Kidney (tissue), 14 donors: ENCODE results near the gene CARD9. TPM values are rescaled to one million over a fixed set of nuclear protein-coding genes. Genes with fewer than 3 reads are reported as not detected.

Experiments used
- DNase-seq, 5 donors: peaks; one replicate each; pipeline ENCODE4 v3.0.0-alpha.2; 2013 to 2020
- FAIRE-seq: peaks from 2 replicates; lab custom pipeline; 2012; peaks lifted over from hg19 to GRCh38; lab: Jason Lieb, UNC
- H3K27ac ChIP-seq, 2 donors: one replicate each; pipeline ENCODE4 v1.7.0; 2013; ENCODE audit warnings: low read depth in 2 of 2, low read length in 2 of 2, inconsistent platforms in 1 of 2
- H3K27me3 ChIP-seq: one replicate; pipeline ENCODE4 v1.7.1; 2013; ENCODE audit warnings: low read length, inconsistent platforms; ENCODE audit not compliant: control insufficient read depth, insufficient read depth
- H3K36me3 ChIP-seq, 3 donors: one replicate each; pipeline versions ENCODE4 v1.7.0 to v1.7.1; 2013; ENCODE audit warnings: low read length in 3 of 3, control low read depth in 1 of 3, inconsistent platforms in 1 of 3; ENCODE audit not compliant: insufficient read depth in 3 of 3, control insufficient read depth in 2 of 3
- H3K4me1 ChIP-seq, 3 donors: one replicate each; pipeline versions ENCODE4 v1.7.0 to v1.7.1; 2013; ENCODE audit warnings: low read length in 3 of 3, inconsistent platforms in 1 of 3, low read depth in 1 of 3; ENCODE audit not compliant: control insufficient read depth in 2 of 3, insufficient read depth in 2 of 3
- H3K4me3 ChIP-seq, 3 donors: one replicate each; pipeline versions ENCODE4 v1.7.0 to v1.8.1; 2013; ENCODE audit warnings: low read length in 3 of 3, control low read depth in 1 of 3, inconsistent platforms in 1 of 3
- H3K9ac ChIP-seq, 3 donors: one replicate each; pipeline versions ENCODE4 v1.7.0 to v1.7.1; 2013; ENCODE audit warnings: low read length in 3 of 3, control low read depth in 1 of 3, inconsistent platforms in 1 of 3
- H3K9me3 ChIP-seq, 3 donors: one replicate each; pipeline versions ENCODE4 v1.7.0 to v1.7.1; 2013; ENCODE audit warnings: low read length in 3 of 3, control low read depth in 1 of 3, inconsistent platforms in 1 of 3; ENCODE audit not compliant: control insufficient read depth in 2 of 3, insufficient read depth in 1 of 3
- CTCF ChIP-seq: IDR thresholded peaks from 3 replicates; pipeline ENCODE4 v1.5.1; 2012; ENCODE audit warnings: mild to moderate bottlenecking, moderate library complexity, borderline replicate concordance; ENCODE audit not compliant: insufficient read depth; ENCODE audit errors: extremely low read depth
- intact Hi-C: fragments of 100-400 bp; cut with DNase I; formaldehyde crosslinking; loops from one replicate; pipeline ENCODE4 v1.11.1; 2022
- polyA plus RNA-seq: library from polyadenylated mRNA; stranded (reverse); fragments of 350-450 nt; fragmentation: Illumina TruSeq; extraction: RNeasy Lipid Tissue Mini Kit (QIAGEN cat#74804); gene quantifications from one replicate; pipeline ENCODE4 v1.2.3, GENCODE V29; 2014; ENCODE audit warnings: low read depth, low replicate concordance; ENCODE audit not compliant: insufficient read depth
- total RNA-seq: library from RNA; stranded (reverse); fragmentation: NEBNext Ultra II Directional; extraction: Animal tissue kit (Norgen Biotek cat#: 25700); gene quantifications from one replicate; pipeline ENCODE4 v1.2.1, GENCODE V29; 2021
- donor health status: control.
- donor health status: control.
- donor health status: control.
- donor health status: control.
- donor health status: control.
- donor health status: DM: yes; HTN: yes; CAD: no.
- donor health status: Normal renal cell carcinoma (clear cell type).

CARD9 gene
- total and polyA plus RNA-seq, 2 donors from 2014 or later: 1.5 to 7.0 TPM

GRCh38 chr9:136392538-136393449 is 19.3 kb upstream of the CARD9 start:
- H3K9ac ChIP-seq: no peak overlapping the region
- DNase-seq (peak in 1 of 5 donors; percentile 56), FAIRE-seq (no peak)
- no peak overlapping the region for H3K4me3 ChIP-seq
- intact Hi-C loops: no loop called here
- H3K27me3 ChIP-seq: no peaks in the 10 kb centered on the region
- H3K27ac ChIP-seq: no peak overlapping the region
- peaks cover 0 to 49% (median 27%) of the 10 kb centered on the region in 3 donors for H3K36me3 ChIP-seq
- H3K4me1 ChIP-seq: no peaks in the 10 kb centered on the region
- H3K9me3 ChIP-seq: no peaks in the 10 kb centered on the region
- no peak for TF ChIP-seq CTCF

GRCh38 chr9:136391737-136392537 is 18.5 kb upstream of the CARD9 start:
- peak in 1 of 5 donors; percentile 53 for DNase-seq
- intact Hi-C loops: no loop called here
- Histone ChIP-seq H3K4me1 (no peaks in the 10 kb centered on the region), H3K27ac (no peak overlapping the region), H3K4me3 (no peak overlapping the region), H3K9me3 (no peaks in the 10 kb centered on the region), H3K27me3 (no peaks in the 10 kb centered on the region), H3K36me3 (peaks cover 0 to 55% (median 30%) of the 10 kb centered on the region in 3 donors), H3K9ac (no peak overlapping the region)
- FAIRE-seq: no peak
- TF ChIP-seq CTCF: no peak

GRCh38 chr9:136389396-136389795 is 15.9 kb upstream of the CARD9 start:
- Histone ChIP-seq H3K27ac (no peak overlapping the region), H3K9me3 (no peaks in the 10 kb centered on the region), H3K36me3 (peaks cover 0 to 32% (median 21%) of the 10 kb centered on the region in 3 donors), H3K4me3 (no peak overlapping the region), H3K27me3 (no peaks in the 10 kb centered on the region), H3K9ac (no peak overlapping the region), H3K4me1 (no peaks in the 10 kb centered on the region)
- intact Hi-C loops: no loop called here
- DNase-seq (no peak), FAIRE-seq (no peak)
- TF ChIP-seq CTCF: no peak
